22Rv1 (cell line): ENCODE measurements around the gene PRRC2A.

Experiments used
- H3K27ac ChIP-seq: fragments of 450-650 bp; 2 replicates; pipeline ENCODE4 v1.5.1; 2017
- ZFX ChIP-seq: fragments of 450-650 bp; IDR thresholded peaks from 2 replicates; pipeline ENCODE4 v1.6.1; 2017; ENCODE audit warnings: antibody characterized with exemption, borderline replicate concordance
- TF ChIP-seq, protein P1 (sequence below): fragments of 450-650 bp; IDR thresholded peaks from 2 replicates; pipeline ENCODE4 v1.5.1; 2017; ENCODE audit warnings: mild to moderate bottlenecking

The PRRC2A gene

DNA sequence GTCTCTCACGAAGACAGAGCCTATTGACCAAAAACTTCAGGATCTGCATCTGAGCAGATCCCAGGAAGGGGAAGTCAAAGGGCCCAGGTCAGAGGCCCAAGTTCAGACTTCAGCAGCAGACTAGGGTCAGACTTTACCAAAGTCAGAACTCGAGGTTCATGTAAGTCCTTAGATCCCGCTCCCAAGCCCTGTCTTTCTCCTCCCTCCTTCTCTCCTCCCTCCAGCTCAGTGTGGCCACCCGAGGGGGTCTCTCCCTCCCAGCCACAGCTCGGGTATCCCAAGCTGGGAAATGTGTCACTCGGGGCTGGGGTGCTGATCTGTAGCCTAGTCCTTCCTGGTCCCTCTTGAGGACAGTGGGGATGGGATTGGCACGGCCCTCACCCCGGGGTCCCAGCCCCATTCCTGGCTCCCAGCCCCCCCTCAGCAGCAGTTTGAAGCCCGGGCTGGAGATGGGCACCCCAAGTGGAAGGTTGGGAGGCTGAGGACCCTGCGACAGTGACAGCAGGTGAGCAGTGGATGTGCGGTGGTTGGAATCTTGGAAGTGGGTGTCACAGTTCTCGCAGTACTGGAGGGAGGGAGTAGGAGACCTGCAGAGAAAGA is 41.7 kb downstream of the PRRC2A start:
- peak overlapping the region; percentile 83 for H3K27ac ChIP-seq
- TF ChIP-seq, protein P1, sequence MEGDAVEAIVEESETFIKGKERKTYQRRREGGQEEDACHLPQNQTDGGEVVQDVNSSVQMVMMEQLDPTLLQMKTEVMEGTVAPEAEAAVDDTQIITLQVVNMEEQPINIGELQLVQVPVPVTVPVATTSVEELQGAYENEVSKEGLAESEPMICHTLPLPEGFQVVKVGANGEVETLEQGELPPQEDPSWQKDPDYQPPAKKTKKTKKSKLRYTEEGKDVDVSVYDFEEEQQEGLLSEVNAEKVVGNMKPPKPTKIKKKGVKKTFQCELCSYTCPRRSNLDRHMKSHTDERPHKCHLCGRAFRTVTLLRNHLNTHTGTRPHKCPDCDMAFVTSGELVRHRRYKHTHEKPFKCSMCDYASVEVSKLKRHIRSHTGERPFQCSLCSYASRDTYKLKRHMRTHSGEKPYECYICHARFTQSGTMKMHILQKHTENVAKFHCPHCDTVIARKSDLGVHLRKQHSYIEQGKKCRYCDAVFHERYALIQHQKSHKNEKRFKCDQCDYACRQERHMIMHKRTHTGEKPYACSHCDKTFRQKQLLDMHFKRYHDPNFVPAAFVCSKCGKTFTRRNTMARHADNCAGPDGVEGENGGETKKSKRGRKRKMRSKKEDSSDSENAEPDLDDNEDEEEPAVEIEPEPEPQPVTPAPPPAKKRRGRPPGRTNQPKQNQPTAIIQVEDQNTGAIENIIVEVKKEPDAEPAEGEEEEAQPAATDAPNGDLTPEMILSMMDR = no peak
- TF ChIP-seq ZFX = no peak

DNA sequence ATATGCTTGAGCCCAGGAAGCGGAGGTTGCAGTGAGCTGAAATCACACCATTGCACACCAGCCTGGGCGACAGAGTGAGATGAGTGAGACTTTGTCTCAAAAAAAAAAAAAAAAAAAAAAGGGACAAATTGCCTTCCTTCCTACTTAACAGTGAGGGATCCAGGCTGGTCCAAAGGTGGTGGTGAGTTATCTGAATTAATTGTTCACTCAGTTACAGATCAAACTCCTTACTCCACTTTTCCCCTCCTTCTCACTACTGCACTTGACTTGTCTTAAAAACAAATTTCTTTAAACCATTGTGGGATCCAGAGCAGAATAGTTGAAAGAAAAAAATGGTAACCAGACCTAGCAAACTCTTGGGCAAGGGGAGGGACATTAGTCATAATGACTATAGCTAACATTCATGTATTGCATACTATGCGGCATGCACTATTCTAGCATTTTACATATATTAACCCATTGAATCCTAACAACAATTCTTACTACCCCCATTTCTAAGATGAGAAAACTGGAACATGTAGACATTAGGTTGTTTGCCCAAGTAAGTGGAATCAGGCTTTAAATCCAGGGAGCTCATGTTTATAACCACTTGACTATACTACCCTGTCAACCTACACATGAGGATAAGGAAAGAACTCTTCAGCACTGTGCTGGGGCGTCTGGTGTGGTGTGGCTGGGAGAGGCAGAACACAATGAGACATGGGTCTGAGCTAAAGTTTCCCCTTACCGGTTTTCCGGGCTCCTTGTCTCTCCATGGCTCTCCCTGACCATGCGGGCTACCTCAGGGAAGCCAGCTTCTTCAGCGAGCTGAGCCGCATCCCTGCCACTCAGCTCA is 42.8 kb downstream of the PRRC2A start:
- TF ChIP-seq, protein P1 = no peak
- no peak for TF ChIP-seq ZFX
- peak overlapping the region; percentile 99 for H3K27ac ChIP-seq

DNA sequence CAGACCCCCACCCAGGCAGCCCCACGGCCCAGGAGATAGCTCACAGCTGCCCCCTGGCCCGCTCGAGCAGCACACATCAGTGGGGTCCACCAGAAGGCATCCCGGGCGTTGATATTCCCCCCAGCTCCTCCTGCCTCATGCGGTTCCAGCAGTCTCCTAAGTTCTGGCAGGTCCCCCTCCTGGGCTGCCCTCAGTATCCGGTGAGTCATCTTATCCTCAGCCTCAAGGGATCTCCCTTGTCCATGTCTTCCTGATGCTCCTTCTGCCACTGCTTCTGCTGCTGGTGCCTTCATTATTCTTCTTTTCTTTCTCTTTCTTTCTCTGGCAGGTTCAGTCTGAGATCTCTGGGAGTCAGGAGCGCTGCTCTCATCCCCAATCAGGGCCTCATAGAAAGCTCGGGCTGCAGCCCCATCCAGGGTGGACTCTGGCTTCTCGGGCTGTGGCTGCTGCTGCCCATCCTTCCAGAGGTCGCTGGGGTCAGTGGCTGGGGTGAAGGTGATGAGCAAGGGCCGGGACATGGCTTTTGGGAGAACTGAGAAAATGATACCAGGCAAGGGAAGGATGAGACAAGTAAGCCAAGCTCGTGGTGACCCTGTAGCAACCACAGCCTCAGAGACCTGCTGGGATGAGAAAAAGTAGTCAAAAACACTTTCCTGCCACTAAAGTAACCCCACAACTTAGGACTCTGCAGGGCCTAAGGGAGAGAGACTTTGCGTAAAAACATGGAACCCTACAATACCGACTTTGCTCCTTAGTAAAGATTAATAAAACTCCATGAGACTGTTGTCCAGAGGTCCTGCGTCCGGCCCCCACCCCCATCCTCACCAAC is 43.7 kb downstream of the PRRC2A start:
- no peak for TF ChIP-seq ZFX
- TF ChIP-seq, protein P1 = no peak
- peak overlapping the region; percentile 99 for H3K27ac ChIP-seq

DNA sequence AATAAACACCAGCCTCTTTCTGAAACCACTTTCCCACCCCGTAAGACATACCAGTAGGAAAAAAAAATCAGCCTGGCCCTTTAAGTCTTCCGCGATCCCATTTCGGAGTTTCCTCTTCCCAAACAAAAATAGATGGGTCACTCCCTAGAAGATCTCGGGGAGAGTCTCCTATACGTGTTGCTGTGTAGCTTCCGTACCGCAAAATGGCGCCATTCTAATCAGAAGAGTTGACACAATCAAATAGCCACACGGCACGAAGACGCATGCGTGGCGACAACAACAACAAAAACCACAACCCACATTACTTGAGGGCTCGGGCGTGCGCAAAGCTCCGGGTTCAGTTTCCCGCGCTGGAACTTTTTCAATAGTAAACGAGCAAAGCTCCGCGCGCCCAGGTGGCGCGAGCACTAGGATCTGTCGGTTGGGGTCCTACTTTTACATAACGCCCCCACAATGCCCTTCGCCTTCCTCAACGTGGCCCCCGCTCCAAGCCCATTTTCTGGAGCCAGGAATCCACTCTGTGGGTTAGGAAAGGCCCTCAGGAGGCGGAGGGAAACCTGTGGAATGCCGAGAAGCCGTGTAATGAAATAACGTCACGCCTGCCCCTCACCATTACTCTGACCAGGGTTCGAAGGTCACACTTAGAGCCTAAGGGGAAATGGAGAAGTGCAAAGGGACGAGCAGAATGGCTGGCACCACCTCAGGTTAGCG is 44.4 kb downstream of the PRRC2A start, which contains the start of gene GPANK1:
TSS of gene GPANK1 (minus strand) at position 208 of the 711 bp plus-strand sequence. CDS start 519 bp downstream, outside the sequence.
- TF ChIP-seq ZFX = no peak
- TF ChIP-seq, protein P1 = no peak
- H3K27ac ChIP-seq = peak within 1 kb of the TSS; percentile 99

DNA sequence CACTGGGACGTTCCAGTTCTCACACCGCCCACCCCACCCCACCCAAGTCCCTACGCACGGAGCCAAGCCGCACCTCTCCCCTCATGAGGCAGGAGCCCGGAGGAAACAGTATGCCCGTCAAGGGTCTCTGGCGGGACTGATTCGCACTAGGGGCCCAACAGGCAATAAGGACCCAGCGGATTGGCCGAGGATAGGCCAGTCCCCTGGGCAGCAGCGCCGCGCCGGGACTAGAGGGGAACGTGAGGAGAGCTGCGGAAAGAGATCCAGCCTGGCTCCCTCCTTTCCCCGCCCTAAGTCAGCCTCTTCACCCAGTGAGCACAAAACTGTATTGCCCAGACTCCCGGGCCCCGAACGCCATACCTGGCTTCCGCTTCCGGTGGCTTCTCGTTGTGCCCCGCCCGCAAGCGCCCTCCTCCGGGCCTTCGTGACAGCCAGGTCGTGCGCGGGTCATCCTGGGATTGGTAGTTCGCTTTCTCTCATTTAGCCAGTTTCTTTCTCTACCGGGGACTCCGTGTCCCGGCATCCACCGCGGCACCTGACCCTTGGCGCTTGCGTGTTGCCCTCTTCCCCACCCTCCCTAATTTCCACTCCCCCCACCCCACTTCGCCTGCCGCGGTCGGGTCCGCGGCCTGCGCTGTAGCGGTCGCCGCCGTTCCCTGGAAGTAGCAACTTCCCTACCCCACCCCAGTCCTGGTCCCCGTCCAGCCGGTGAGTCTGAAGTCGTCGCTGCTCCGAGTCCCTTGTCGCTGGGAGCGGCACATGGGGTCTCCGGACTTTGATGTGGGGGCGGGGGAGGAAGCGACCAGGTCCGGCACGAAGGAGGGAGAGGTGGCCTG is 45.2 kb downstream of the PRRC2A start, which contains the start of gene CSNK2B:
TSS of gene CSNK2B (plus strand) at position 580 of the 836 bp plus-strand sequence. CDS start 752 bp downstream, outside the sequence.
- TF ChIP-seq, protein P1 = no peak
- no peak for TF ChIP-seq ZFX
- H3K27ac ChIP-seq = peak within 1 kb of the TSS; percentile 99

DNA sequence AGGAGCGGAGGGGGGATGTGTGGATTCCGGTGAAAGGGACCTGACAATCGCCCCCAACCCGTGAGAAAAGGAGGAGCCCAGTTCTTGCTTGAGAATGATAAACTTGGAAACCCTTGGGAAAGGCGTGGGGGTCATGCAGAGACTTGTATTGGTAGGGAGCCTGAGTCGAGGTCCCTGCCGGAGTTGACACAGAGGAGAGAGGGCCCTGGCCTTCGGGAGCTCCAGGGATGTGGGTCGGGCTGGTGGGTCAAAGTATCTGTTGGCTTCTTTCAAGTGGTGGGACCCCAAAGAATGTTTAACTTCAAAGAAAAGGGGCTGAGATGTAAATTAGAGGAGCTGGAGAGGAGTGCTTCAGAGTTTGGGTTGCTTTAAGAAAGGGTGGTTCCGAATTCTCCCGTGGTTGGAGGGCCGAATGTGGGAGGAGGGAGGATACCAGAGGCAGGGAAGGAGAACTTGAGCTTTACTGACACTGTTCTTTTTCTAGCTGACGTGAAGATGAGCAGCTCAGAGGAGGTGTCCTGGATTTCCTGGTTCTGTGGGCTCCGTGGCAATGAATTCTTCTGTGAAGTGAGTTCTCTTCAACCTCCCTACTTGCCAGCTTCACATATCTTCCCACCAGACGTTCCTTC is 45.9 kb downstream of the PRRC2A start:
- TF ChIP-seq, protein P1 = no peak
- no peak for TF ChIP-seq ZFX
- peak overlapping the region; percentile 99 for H3K27ac ChIP-seq
